NK-92 (cell line): Measurements from ENCODE around the gene FAM149A.

Experiments used
- DNase-seq: peaks from one replicate; lab custom pipeline; 2025; ENCODE audit not compliant: unreplicated experiment; lab: John Stamatoyannopoulos, UW

FAM149A gene

GRCh38 chr4:186201535-186202230, 97.2 kb downstream of the FAM149A start:
- no peak for DNase-seq

GRCh38 chr4:186202490-186203140, 98.1 kb downstream of the FAM149A start:
- no peak for DNase-seq

GRCh38 chr4:186203406-186203805, 98.9 kb downstream of the FAM149A start:
- DNase-seq: no peak

- DNase-seq: no peak
Measured at GRCh38 chr4:186204103-186204559, 99.6 kb downstream of the FAM149A start.

- no peak for DNase-seq
Measured at GRCh38 chr4:186204686-186205085, 100.2 kb downstream of the FAM149A start.

GRCh38 chr4:186205156-186205555, 100.7 kb downstream of the FAM149A start:
- DNase-seq: no peak

GRCh38 chr4:186216465-186217024, 112.0 kb downstream of the FAM149A start:
- DNase-seq: no peak

GRCh38 chr4:186217733-186218293, 113.3 kb downstream of the FAM149A start:
- no peak for DNase-seq

- no peak for DNase-seq
Measured at GRCh38 chr4:186221624-186222023, 117.1 kb downstream of the FAM149A start.
